Activated CD8-positive, alpha-beta memory T cell treated with anti-CD3 and anti-CD28 coated beads for 36 hours (primary cell): ENCODE results near the gene WDR47. TPM values are rescaled to one million over a fixed set of nuclear protein-coding genes. Genes with fewer than 3 reads are reported as not detected.

Source experiments
- CTCF ChIA-PET: fragments of 350-600 bp; sonication (Branson Sonifier 250); formaldehyde crosslinking; loops from one replicate; lab custom pipeline; 2021; ENCODE audit warnings: antibody characterized with exemption; lab: Charles Lee
- POLR2A ChIA-PET: fragments of 350-600 bp; sonication (Branson Sonifier 250); formaldehyde crosslinking; loops from one replicate; lab custom pipeline; 2021; ENCODE audit warnings: antibody characterized with exemption; lab: Charles Lee
- total RNA-seq, 2 experiments: library from RNA; stranded (reverse); gene quantifications; one replicate each; pipeline ENCODE4 v1.2.3, GENCODE V29; 2021

The WDR47 gene
- 10 to 100 TPM; 11.9 to 13.4 TPM for total RNA-seq

- POLR2A ChIA-PET, result interaction anchor here (0.6 to 1.4 kb wide), 6 partner anchors 49 to 86 kb away, joined by 3 to 6 read pairs (median 6); partner anchors contain the start of genes CLCC1 and TMEM167B
Observed at GRCh38 chr1:109041621-109042468, at the start of gene WDR47. Gene WDR47, minus strand, starts transcription at chr1:109042102. Its CDS starts 18,590 bp downstream, at chr1:109023512.

GRCh38 chr1:109091078-109091838 lies 49.4 kb upstream of the WDR47 start:
- POLR2A ChIA-PET, result interaction anchor here (0.5 to 2.8 kb wide), 8 partner anchors 9 to 333 kb away, joined by 3 to 22 read pairs (median 4); partner anchors contain the start of genes CLCC1 and WDR47
- CTCF ChIA-PET, result interaction anchor here (0.6 to 3.3 kb wide), 5 partner anchors 9 to 110 kb away, joined by 3 to 19 read pairs (median 3); a partner anchor contains a TSS

More at GRCh38 chr1:109041621-109042468, at the start of gene WDR47:
- CTCF ChIA-PET, result interaction anchor here (0.6 to 2.1 kb wide), 3 partner anchors 58 to 222 kb away, joined by 4 to 8 read pairs (median 7); partner anchors contain the start of gene ELAPOR1

- POLR2A ChIA-PET, result interaction anchor here (0.7 to 2.8 kb wide), 5 partner anchors 10 to 127 kb away, joined by 3 to 22 read pairs (median 5); partner anchors contain the start of genes CLCC1 and WDR47
- CTCF ChIA-PET, result interaction anchor here (0.7 to 3.3 kb wide), 3 partner anchors 10 to 111 kb away, joined by 3 to 19 read pairs (median 3); a partner anchor contains a TSS
Observed at GRCh38 chr1:109090196-109091077, 48.5 kb upstream of the WDR47 start, which contains the start of gene TMEM167B. Gene TMEM167B, plus strand, starts transcription at chr1:109090764. Its CDS starts 109 bp downstream, at chr1:109090873.

- ChIA-PET POLR2A (interaction anchor here (2.8 kb wide), 1 partner anchor 11 kb away, joined by 22 read pairs; no protein-coding TSS in a partner anchor), CTCF (interaction anchor here (0.7 to 3.4 kb wide), 4 partner anchors 10 to 443 kb away, joined by 3 to 19 read pairs (median 8); no protein-coding TSS in a partner anchor)
Observed at GRCh38 chr1:109089242-109090015, 47.5 kb upstream of the WDR47 start.

- CTCF ChIA-PET, result no interaction called here
- POLR2A ChIA-PET, result no interaction called here
Observed at GRCh38 chr1:109084563-109085517, 42.9 kb upstream of the WDR47 start.

- CTCF ChIA-PET, result interaction anchor here (2.4 kb wide), 1 partner anchor 16 kb away, joined by 11 read pairs; no protein-coding TSS in a partner anchor
- POLR2A ChIA-PET, result no interaction called here
Observed at GRCh38 chr1:109083923-109084322, 42.0 kb upstream of the WDR47 start.

- ChIA-PET POLR2A (no interaction called here), CTCF (interaction anchor here (2.4 kb wide), 1 partner anchor 16 kb away, joined by 11 read pairs; no protein-coding TSS in a partner anchor)
Observed at GRCh38 chr1:109083501-109083900, 41.6 kb upstream of the WDR47 start.

- CTCF ChIA-PET, result no interaction called here
- POLR2A ChIA-PET, result no interaction called here
Observed at GRCh38 chr1:109080441-109081082, 38.7 kb upstream of the WDR47 start.

GRCh38 chr1:109079240-109079622 lies 37.3 kb upstream of the WDR47 start:
- POLR2A ChIA-PET, result no interaction called here
- CTCF ChIA-PET, result no interaction called here

- ChIA-PET CTCF (interaction anchor here (0.7 kb wide), 1 partner anchor 400 kb away, joined by 3 read pairs; no protein-coding TSS in a partner anchor), POLR2A (no interaction called here)
Observed at GRCh38 chr1:109078317-109078716, 36.4 kb upstream of the WDR47 start.

- POLR2A ChIA-PET, result interaction anchor here (0.5 to 1.9 kb wide), 2 partner anchors 24 to 74 kb away, joined by 4 to 13 read pairs; no protein-coding TSS in a partner anchor
- CTCF ChIA-PET, result interaction anchor here (0.6 to 1.8 kb wide), 3 partner anchors 15 to 64 kb away, joined by 3 to 4 read pairs (median 4); no protein-coding TSS in a partner anchor
Observed at GRCh38 chr1:109075531-109076490, 33.9 kb upstream of the WDR47 start, which contains the start of gene TAF13. Gene TAF13, minus strand, starts transcription at chr1:109076003. Its CDS starts 56 bp downstream, at chr1:109075947.

- POLR2A ChIA-PET, result no interaction called here
- CTCF ChIA-PET, result no interaction called here
Observed at GRCh38 chr1:109069294-109069693, 27.4 kb upstream of the WDR47 start.

GRCh38 chr1:109067883-109068282 lies 26.0 kb upstream of the WDR47 start:
- ChIA-PET POLR2A (no interaction called here), CTCF (interaction anchor here (1.2 kb wide), 1 partner anchor 10 kb away, joined by 3 read pairs; no protein-coding TSS in a partner anchor)

- ChIA-PET CTCF (interaction anchor here (0.7 kb wide), 1 partner anchor 315 kb away, joined by 3 read pairs; no protein-coding TSS in a partner anchor), POLR2A (no interaction called here)
Observed at GRCh38 chr1:109065137-109065536, 23.2 kb upstream of the WDR47 start.
